Natural killer cell (primary cell): ENCODE data around the gene DCLRE1A. TPM values are rescaled to one million over a fixed set of nuclear protein-coding genes. Genes with fewer than 3 reads are reported as not detected.

ENCODE experiments used
- ATAC-seq, 3 donors: fragments of 150-1000 bp in 2 of 3; fragments of 200-7000 bp in 1 of 3; cut with Tn5 transposase; 1 replicate in 1 of 3; 2 replicates in 2 of 3; pipeline ENCODE4 v1.10.0; 2021; ENCODE audit warnings: mild to moderate bottlenecking in 2 of 3, moderate library complexity in 2 of 3
- DNase-seq, 2 donors: peaks; one replicate each; pipeline versions ENCODE4 v3.0.0 to v3.0.0-alpha.2; 2013 to 2021; ENCODE audit warnings: mixed read lengths in 1 of 2
- H3K27ac ChIP-seq: one replicate; pipeline ENCODE4 v1.5.1; 2013; ENCODE audit warnings: mild to moderate bottlenecking, low read length
- H3K27me3 ChIP-seq: one replicate; pipeline ENCODE4 v1.6.1; 2013; ENCODE audit warnings: low read length; ENCODE audit not compliant: control insufficient read depth, insufficient read depth
- H3K36me3 ChIP-seq: one replicate; pipeline ENCODE4 v1.6.1; 2013; ENCODE audit warnings: low read length; ENCODE audit not compliant: control insufficient read depth, insufficient read depth
- H3K4me1 ChIP-seq: one replicate; pipeline ENCODE4 v1.6.1; 2013; ENCODE audit warnings: low read length; ENCODE audit not compliant: control insufficient read depth, insufficient read depth
- H3K4me3 ChIP-seq: one replicate; pipeline ENCODE4 v1.5.1; 2013; ENCODE audit warnings: low read length
- H3K9me3 ChIP-seq: one replicate; pipeline ENCODE4 v1.6.1; 2013; ENCODE audit warnings: low read length; ENCODE audit not compliant: control insufficient read depth, insufficient read depth
- H3K27ac Mint-ChIP-seq, 2 donors: one replicate each; pipeline ENCODE4 v1.8.0; 2022; ENCODE audit warnings: mild to moderate bottlenecking in 2 of 2, mixed read lengths in 2 of 2, moderate library complexity in 1 of 2
- H3K27me3 Mint-ChIP-seq, 2 donors: one replicate each; pipeline ENCODE4 v1.8.0; 2022; ENCODE audit warnings: low read depth in 2 of 2, mixed read lengths in 2 of 2
- H3K36me3 Mint-ChIP-seq: one replicate; pipeline ENCODE4 v1.8.0; 2022; ENCODE audit warnings: mixed read lengths
- H3K4me1 Mint-ChIP-seq, 2 donors: one replicate each; pipeline ENCODE4 v1.8.0; 2022; ENCODE audit warnings: mixed read lengths in 2 of 2
- H3K4me3 Mint-ChIP-seq: one replicate; pipeline ENCODE4 v1.8.0; 2022; ENCODE audit warnings: mild to moderate bottlenecking, moderate library complexity, mixed read lengths
- H3K9me3 Mint-ChIP-seq, 2 donors: one replicate each; pipeline ENCODE4 v1.8.0; 2022; ENCODE audit warnings: mixed read lengths in 2 of 2
- WGBS: methylation state at CpG from one replicate; pipeline ENCODE4 v1.1.7; 2013; ENCODE audit warnings: missing lambda C conversion rate; ENCODE audit not compliant: insufficient coverage; 5-methylcytosine and 5-hydroxymethylcytosine counted together
- intact Hi-C: fragments of 100-400 bp; cut with micrococcal nuclease; formaldehyde crosslinking; loops from one replicate; pipeline ENCODE4 v1.14.2; 2022
- total RNA-seq, 4 donors: library from RNA; stranded (reverse); fragments of 120-200 nt in 1 of 4; gene quantifications; one replicate each; pipeline versions ENCODE4 v1.2.3 to v1.2.4, GENCODE V29; 2013 to 2022
- TF ChIP-seq, protein P1 (sequence below): fragments of 200-600 bp; IDR thresholded peaks from one replicate; pipeline ENCODE4 v1.8.0; 2022; ENCODE audit warnings: antibody characterized with exemption

DCLRE1A gene
- total RNA-seq, 3 donors from 2014 or later (not counting 1 experiment from before 2014, with no cell fraction given), result 4.4 to 5.9 (median 5.2) TPM

DNA sequence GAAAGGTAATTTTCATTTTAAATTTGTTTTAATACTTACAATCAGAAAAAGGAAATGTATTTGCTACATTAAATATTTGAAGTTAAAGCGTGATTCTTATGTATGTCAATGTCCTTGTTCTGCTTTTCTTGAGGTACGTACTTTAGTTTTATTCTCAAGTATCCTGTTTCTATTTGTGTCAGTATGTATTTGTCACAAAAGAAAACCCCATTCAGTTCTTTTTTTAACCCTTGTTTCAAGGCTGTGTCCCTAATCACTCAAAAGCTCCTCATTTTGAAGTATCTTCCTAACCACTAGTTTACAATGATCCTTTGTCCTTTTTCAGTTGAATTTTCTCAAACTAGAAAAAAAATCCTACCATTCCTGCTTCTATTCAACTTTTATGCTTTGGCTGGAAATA lies 25.8 kb upstream of the DCLRE1A start:
- intact Hi-C loops, result no loop called here
- peaks cover 7% of the 10 kb centered on the region for H3K36me3 Mint-ChIP-seq
- Histone ChIP-seq H3K4me3 (no peak overlapping the region), H3K9me3 (no peaks in the 10 kb centered on the region), H3K27me3 (no peaks in the 10 kb centered on the region), H3K27ac (no peak overlapping the region), H3K4me1 (no peaks in the 10 kb centered on the region), H3K36me3 (peaks cover 9% of the 10 kb centered on the region)
- TF ChIP-seq, protein P1, sequence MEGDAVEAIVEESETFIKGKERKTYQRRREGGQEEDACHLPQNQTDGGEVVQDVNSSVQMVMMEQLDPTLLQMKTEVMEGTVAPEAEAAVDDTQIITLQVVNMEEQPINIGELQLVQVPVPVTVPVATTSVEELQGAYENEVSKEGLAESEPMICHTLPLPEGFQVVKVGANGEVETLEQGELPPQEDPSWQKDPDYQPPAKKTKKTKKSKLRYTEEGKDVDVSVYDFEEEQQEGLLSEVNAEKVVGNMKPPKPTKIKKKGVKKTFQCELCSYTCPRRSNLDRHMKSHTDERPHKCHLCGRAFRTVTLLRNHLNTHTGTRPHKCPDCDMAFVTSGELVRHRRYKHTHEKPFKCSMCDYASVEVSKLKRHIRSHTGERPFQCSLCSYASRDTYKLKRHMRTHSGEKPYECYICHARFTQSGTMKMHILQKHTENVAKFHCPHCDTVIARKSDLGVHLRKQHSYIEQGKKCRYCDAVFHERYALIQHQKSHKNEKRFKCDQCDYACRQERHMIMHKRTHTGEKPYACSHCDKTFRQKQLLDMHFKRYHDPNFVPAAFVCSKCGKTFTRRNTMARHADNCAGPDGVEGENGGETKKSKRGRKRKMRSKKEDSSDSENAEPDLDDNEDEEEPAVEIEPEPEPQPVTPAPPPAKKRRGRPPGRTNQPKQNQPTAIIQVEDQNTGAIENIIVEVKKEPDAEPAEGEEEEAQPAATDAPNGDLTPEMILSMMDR, result no peak
- no peaks in the 10 kb centered on the region for H3K9me3 Mint-ChIP-seq
- no peak overlapping the region for H3K27ac Mint-ChIP-seq
- no peak for DNase-seq
- ATAC-seq, result no peak
- H3K4me3 Mint-ChIP-seq, result no peak overlapping the region
- peaks cover 22 to 24% of the 10 kb centered on the region in 2 donors for H3K4me1 Mint-ChIP-seq
- WGBS, result no CpG with 5 or more reads among the region's 2 CpGs
- no peaks in the 10 kb centered on the region for H3K27me3 Mint-ChIP-seq

DNA sequence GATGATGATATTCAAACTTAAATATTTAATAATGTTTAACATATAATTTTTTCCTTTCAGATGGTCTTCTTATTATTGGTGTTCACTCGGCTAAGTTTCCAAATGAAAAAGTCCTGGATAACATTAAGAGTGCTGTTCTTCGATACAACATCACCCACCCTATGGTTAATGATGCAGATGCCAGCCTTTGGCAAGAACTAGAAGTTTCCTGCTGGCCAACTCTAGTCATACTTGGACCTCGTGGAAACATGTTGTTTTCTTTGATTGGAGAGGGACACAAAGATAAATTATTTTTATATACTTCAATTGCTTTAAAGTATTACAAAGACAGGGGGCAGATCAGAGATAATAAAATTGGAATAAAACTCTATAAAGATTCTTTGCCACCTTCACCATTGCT lies 22.6 kb upstream of the DCLRE1A start:
- intact Hi-C loops, result no loop called here
- Mint-ChIP-seq H3K4me1 (peaks cover 17 to 18% of the 10 kb centered on the region in 2 donors), H3K27me3 (no peaks in the 10 kb centered on the region), H3K36me3 (peaks cover 9% of the 10 kb centered on the region), H3K4me3 (no peak overlapping the region), H3K27ac (no peak overlapping the region), H3K9me3 (peaks cover 0 to 6% of the 10 kb centered on the region in 2 donors)
- peaks cover 5% of the 10 kb centered on the region for H3K36me3 ChIP-seq
- H3K4me1 ChIP-seq, result no peaks in the 10 kb centered on the region
- DNase-seq (no peak), ATAC-seq (no peak)
- TF ChIP-seq, protein P1, result no peak
- H3K27ac ChIP-seq, result no peak overlapping the region
- H3K27me3 ChIP-seq, result no peaks in the 10 kb centered on the region
- 91% methylated on average over 2 of the region's 3 CpGs for WGBS
- no peaks in the 10 kb centered on the region for H3K9me3 ChIP-seq
- no peak overlapping the region for H3K4me3 ChIP-seq

DNA sequence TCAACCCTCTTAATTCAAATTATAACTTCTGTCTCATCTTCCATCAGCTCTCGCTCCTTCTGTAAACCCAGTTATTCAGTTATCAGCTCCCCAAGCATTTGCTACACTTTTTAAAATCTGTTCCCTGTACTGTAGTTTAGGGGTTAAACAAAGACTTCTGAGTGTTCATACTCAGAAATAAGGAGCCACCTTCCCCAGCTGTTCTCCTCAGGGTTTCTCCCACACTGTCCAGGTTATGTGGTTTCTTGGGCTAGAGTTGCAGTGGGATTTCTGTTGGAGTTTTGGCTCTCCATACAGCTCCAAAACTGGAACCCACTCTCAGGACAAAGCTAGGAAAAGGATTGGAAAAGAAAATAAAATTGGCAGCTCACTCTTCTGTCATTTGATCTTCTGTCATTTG lies 21.3 kb upstream of the DCLRE1A start:
- peaks cover 9% of the 10 kb centered on the region for H3K36me3 Mint-ChIP-seq
- peaks cover 0 to 6% of the 10 kb centered on the region in 2 donors for H3K9me3 Mint-ChIP-seq
- peaks cover 17 to 18% of the 10 kb centered on the region in 2 donors for H3K4me1 Mint-ChIP-seq
- no peaks in the 10 kb centered on the region for H3K27me3 ChIP-seq
- no peak overlapping the region for H3K27ac ChIP-seq
- no CpG with 5 or more reads among the region's 1 CpG for WGBS
- H3K4me3 ChIP-seq, result no peak overlapping the region
- TF ChIP-seq, protein P1, result no peak
- no peak overlapping the region for H3K4me3 Mint-ChIP-seq
- H3K27me3 Mint-ChIP-seq, result no peaks in the 10 kb centered on the region
- ATAC-seq, result no peak
- no peak for DNase-seq
- no peaks in the 10 kb centered on the region for H3K4me1 ChIP-seq
- intact Hi-C loops, result no loop called here
- H3K9me3 ChIP-seq, result no peaks in the 10 kb centered on the region
- H3K27ac Mint-ChIP-seq, result no peak overlapping the region
- H3K36me3 ChIP-seq, result peaks cover 3% of the 10 kb centered on the region
